22Rv1 (cell line): ENCODE data around the gene KIAA1217.

Experiments
- ZFX ChIP-seq: fragments of 450-650 bp; IDR thresholded peaks from 2 replicates; pipeline ENCODE4 v1.6.1; 2017; ENCODE audit warnings: antibody characterized with exemption, borderline replicate concordance
- TF ChIP-seq, protein P1 (sequence below): fragments of 450-650 bp; IDR thresholded peaks from 2 replicates; pipeline ENCODE4 v1.5.1; 2017; ENCODE audit warnings: mild to moderate bottlenecking

DNA sequence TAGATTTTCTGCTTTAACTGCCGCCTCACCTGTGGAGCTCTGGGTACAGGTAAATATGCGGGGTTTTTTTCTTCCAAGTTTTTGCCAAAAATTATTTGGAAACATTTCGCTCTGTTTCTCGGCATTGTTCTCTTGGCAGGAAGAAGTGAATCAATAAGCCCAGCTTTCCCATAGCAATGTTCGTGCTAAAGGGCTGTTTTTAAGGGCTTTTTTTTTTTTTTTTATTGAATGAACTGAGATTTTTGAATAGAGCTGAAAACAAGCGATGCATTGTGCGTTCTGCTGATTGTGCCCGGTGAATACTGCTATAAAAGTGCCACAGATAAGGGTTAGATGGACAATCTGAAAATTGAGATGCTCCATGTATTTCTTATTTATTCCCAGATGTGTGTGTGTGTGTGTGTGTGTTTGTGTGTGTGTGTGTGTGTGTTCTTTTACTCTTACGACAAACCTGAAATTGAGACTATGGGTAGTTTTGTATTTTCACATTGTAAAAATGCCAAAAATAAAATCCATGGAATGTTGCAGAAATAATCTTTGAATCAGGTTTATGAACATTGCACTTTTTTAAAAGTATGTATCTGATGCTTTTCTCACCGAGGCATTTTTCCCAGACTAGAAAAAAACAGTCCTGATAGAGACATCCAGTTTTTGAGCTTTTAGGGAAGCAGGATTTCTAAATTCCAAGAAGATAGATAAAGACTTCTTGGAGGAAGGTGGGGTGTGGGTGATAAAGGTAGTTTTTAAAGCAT, 30.5 kb downstream of the KIAA1217 start:
- TF ChIP-seq, protein P1, sequence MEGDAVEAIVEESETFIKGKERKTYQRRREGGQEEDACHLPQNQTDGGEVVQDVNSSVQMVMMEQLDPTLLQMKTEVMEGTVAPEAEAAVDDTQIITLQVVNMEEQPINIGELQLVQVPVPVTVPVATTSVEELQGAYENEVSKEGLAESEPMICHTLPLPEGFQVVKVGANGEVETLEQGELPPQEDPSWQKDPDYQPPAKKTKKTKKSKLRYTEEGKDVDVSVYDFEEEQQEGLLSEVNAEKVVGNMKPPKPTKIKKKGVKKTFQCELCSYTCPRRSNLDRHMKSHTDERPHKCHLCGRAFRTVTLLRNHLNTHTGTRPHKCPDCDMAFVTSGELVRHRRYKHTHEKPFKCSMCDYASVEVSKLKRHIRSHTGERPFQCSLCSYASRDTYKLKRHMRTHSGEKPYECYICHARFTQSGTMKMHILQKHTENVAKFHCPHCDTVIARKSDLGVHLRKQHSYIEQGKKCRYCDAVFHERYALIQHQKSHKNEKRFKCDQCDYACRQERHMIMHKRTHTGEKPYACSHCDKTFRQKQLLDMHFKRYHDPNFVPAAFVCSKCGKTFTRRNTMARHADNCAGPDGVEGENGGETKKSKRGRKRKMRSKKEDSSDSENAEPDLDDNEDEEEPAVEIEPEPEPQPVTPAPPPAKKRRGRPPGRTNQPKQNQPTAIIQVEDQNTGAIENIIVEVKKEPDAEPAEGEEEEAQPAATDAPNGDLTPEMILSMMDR, result no peak
- no peak for TF ChIP-seq ZFX
